ENCODE data around the gene ITGAV.

ITGAV gene

DNA sequence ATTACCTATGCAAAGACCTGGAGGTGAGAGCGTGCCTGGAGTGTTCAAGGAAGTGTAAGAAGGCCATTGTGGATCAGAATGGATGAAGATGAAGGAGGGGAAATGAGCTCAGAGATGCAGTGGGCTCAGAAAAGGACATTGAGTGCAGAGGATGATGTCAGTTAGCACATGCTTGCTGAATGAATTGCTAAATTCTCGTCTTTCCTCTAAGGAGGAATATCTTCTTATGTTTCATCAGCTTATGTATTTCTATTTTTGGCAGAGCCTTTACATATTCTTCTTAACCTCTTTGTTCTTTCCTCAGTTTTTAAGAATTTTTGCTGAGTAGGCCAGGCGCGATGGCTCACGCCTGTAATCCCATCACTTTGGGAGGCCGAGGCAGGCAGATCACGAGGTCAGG lies 134.9 kb downstream of the ITGAV start:
- DNase-seq, result no peak

- no peak for DNase-seq
These were observed 135.9 kb downstream of the ITGAV start for GRCh38 chr2:186725783-186726182.

GRCh38 chr2:186726938-186727337 lies 137.1 kb downstream of the ITGAV start:
- DNase-seq, result no peak

DNA sequence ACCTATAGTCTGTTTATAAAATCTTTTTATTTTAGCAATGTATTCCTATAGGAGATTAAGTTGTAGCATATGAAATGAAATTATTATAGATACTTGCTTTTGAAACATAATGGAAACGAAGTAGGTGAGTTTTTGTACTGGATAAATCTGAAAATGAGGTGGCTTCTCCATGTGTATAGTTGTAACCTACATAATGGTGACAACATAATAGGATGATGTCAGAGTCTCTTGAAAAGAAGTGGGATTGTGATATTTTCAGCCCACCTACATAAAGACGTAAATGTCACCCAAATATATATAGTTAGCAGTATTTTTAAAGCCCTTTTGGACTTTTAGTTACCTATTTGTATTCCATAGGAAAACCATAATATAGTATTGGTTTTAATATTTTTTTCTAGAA lies 138.8 kb downstream of the ITGAV start:
- DNase-seq, result no peak

All from NCI-H2081 (cell line).